Measurements from ENCODE around the gene BBX. TPM values are rescaled to one million over a fixed set of nuclear protein-coding genes. Genes with fewer than 3 reads are reported as not detected.

Gene BBX
- polyA plus RNA-seq, 1 donor from 2014 or later, result 23.8 TPM

GRCh38 chr3:107531917-107532469, 9.2 kb downstream of the BBX start:
- Histone ChIP-seq H3K4me3 (ENCODE audit: low read length) (no peak overlapping the region), H3K9me3 (ENCODE audit: low read length) (no peaks in the 10 kb centered on the region), H3K4me2 (ENCODE audit: low read length) (no peak overlapping the region), H3K36me3 (ENCODE audit: insufficient read depth, low read length) (no peaks in the 10 kb centered on the region), H3K27ac (ENCODE audit: low read length) (no peak overlapping the region), H3K79me2 (replicated peaks; ENCODE audit: insufficient read depth, low read length) (peaks cover 11% of the 10 kb centered on the region), H3K9me2 (ENCODE audit: insufficient read depth, low read length) (no peaks in the 10 kb centered on the region), H3K27me3 (ENCODE audit: insufficient read depth, low read depth, low read length) (no peaks in the 10 kb centered on the region), H3K9ac (ENCODE audit: low read length) (no peak overlapping the region), H3F3A (ENCODE audit: insufficient read depth, low read length, poor library complexity, severe bottlenecking) (no peaks in the 10 kb centered on the region), H2AFZ (ENCODE audit: low read depth, low read length) (no peak overlapping the region), H4K20me1 (ENCODE audit: insufficient read depth) (no peaks in the 10 kb centered on the region)
- TF ChIP-seq MXI1 (conservative IDR thresholded peaks at IDR 0.05; ENCODE audit: poor library complexity, severe bottlenecking), result no peak
- no peak for TF ChIP-seq RAD21 (conservative IDR thresholded peaks at IDR 0.05)
- TF ChIP-seq EP300 (conservative IDR thresholded peaks at IDR 0.05; ENCODE audit: poor library complexity, severe bottlenecking), result no peak
- no peak for TF ChIP-seq EZH2 (IDR thresholded peaks at IDR 0.05; ENCODE audit: borderline replicate concordance, insufficient read depth, low read length, poor library complexity, severe bottlenecking)
- TF ChIP-seq REST (IDR thresholded peaks at IDR 0.05; ENCODE audit: borderline replicate concordance), result no peak
- no peak for TF ChIP-seq POLR2AphosphoS5 (IDR thresholded peaks at IDR 0.05)
- no peak for TF ChIP-seq SMC3 (conservative IDR thresholded peaks at IDR 0.05; ENCODE audit: poor library complexity)
- TF ChIP-seq, protein P1, sequence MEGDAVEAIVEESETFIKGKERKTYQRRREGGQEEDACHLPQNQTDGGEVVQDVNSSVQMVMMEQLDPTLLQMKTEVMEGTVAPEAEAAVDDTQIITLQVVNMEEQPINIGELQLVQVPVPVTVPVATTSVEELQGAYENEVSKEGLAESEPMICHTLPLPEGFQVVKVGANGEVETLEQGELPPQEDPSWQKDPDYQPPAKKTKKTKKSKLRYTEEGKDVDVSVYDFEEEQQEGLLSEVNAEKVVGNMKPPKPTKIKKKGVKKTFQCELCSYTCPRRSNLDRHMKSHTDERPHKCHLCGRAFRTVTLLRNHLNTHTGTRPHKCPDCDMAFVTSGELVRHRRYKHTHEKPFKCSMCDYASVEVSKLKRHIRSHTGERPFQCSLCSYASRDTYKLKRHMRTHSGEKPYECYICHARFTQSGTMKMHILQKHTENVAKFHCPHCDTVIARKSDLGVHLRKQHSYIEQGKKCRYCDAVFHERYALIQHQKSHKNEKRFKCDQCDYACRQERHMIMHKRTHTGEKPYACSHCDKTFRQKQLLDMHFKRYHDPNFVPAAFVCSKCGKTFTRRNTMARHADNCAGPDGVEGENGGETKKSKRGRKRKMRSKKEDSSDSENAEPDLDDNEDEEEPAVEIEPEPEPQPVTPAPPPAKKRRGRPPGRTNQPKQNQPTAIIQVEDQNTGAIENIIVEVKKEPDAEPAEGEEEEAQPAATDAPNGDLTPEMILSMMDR (IDR thresholded peaks at IDR 0.05; ENCODE audit: poor library complexity, severe bottlenecking), result no peak
- no peak for TF ChIP-seq TAF1 (IDR thresholded peaks at IDR 0.05; ENCODE audit: low read depth)

GRCh38 chr3:107540857-107541256, 18.1 kb downstream of the BBX start:
- Histone ChIP-seq H4K20me1 (ENCODE audit: insufficient read depth) (no peaks in the 10 kb centered on the region), H3K27me3 (ENCODE audit: insufficient read depth, low read depth, low read length) (no peaks in the 10 kb centered on the region)
- TF ChIP-seq POLR2AphosphoS5 (IDR thresholded peaks at IDR 0.05), result no peak
- TF ChIP-seq RAD21 (conservative IDR thresholded peaks at IDR 0.05), result no peak
- TF ChIP-seq MXI1 (conservative IDR thresholded peaks at IDR 0.05; ENCODE audit: poor library complexity, severe bottlenecking), result no peak
- no peak for TF ChIP-seq SMC3 (conservative IDR thresholded peaks at IDR 0.05; ENCODE audit: poor library complexity)
- TF ChIP-seq, protein P1 (IDR thresholded peaks at IDR 0.05; ENCODE audit: poor library complexity, severe bottlenecking), result no peak
- TF ChIP-seq EP300 (conservative IDR thresholded peaks at IDR 0.05; ENCODE audit: poor library complexity, severe bottlenecking), result no peak
- no peak for TF ChIP-seq EZH2 (IDR thresholded peaks at IDR 0.05; ENCODE audit: borderline replicate concordance, insufficient read depth, low read length, poor library complexity, severe bottlenecking)
- no peak for TF ChIP-seq REST (IDR thresholded peaks at IDR 0.05; ENCODE audit: borderline replicate concordance)
- no peak for TF ChIP-seq TAF1 (IDR thresholded peaks at IDR 0.05; ENCODE audit: low read depth)

More at GRCh38 chr3:107540857-107541256, 18.1 kb downstream of the BBX start:
- Histone ChIP-seq H3K4me3 (ENCODE audit: low read length) (no peak overlapping the region), H3K79me2 (replicated peaks; ENCODE audit: insufficient read depth, low read length) (peaks cover 5% of the 10 kb centered on the region), H3F3A (ENCODE audit: insufficient read depth, low read length, poor library complexity, severe bottlenecking) (no peaks in the 10 kb centered on the region), H2AFZ (ENCODE audit: low read depth, low read length) (no peak overlapping the region), H3K9ac (ENCODE audit: low read length) (no peak overlapping the region), H3K9me3 (ENCODE audit: low read length) (no peaks in the 10 kb centered on the region), H3K27ac (ENCODE audit: low read length) (no peak overlapping the region), H3K4me2 (ENCODE audit: low read length) (no peak overlapping the region), H3K36me3 (ENCODE audit: insufficient read depth, low read length) (no peaks in the 10 kb centered on the region), H3K9me2 (ENCODE audit: insufficient read depth, low read length) (no peaks in the 10 kb centered on the region)

All from neural cell (in vitro differentiated cells).